Loucy (cell line): ENCODE results near the gene IFT74.

Experiments
- H2AFZ ChIP-seq: fragments of 200-600 bp; sonication (generic); 2 replicates; pipeline ENCODE4 v1.6.0; 2016; ENCODE audit warnings: antibody characterized with exemption, mild to moderate bottlenecking, low read length, moderate library complexity
- H3F3A ChIP-seq: fragments of 200-600 bp; 2 replicates; pipeline ENCODE4 v1.6.0; 2016; ENCODE audit warnings: antibody characterized with exemption, low read depth, mild to moderate bottlenecking
- H3K27me3 ChIP-seq: fragments of 200-600 bp; sonication (generic); 2 replicates; pipeline ENCODE4 v1.6.1; 2014; ENCODE audit warnings: low read length, mild to moderate bottlenecking; ENCODE audit not compliant: insufficient read depth, poor library complexity, severe bottlenecking
- H3K36me3 ChIP-seq: fragments of 200-600 bp; sonication (generic); 2 replicates; pipeline ENCODE4 v1.6.1; 2016; ENCODE audit warnings: low read length; ENCODE audit not compliant: insufficient read depth
- H3K4me1 ChIP-seq: fragments of 200-600 bp; sonication (generic); 2 replicates; pipeline ENCODE4 v1.5.1; 2014; ENCODE audit warnings: low read length, mild to moderate bottlenecking; ENCODE audit not compliant: insufficient read depth, poor library complexity, severe bottlenecking
- H3K4me2 ChIP-seq: fragments of 200-600 bp; sonication (generic); 2 replicates; pipeline ENCODE4 v1.6.0; 2014; ENCODE audit warnings: antibody characterized with exemption, low read length, low read depth, mild to moderate bottlenecking; ENCODE audit not compliant: poor library complexity, severe bottlenecking
- H3K4me3 ChIP-seq: fragments of 200-600 bp; sonication (generic); 2 replicates; pipeline ENCODE4 v1.5.1; 2014; ENCODE audit warnings: low read length, mild to moderate bottlenecking, mixed read lengths; ENCODE audit not compliant: poor library complexity, severe bottlenecking
- H3K79me2 ChIP-seq: fragments of 200-600 bp; sonication (generic); 2 replicates; pipeline ENCODE4 v1.6.1; 2014; ENCODE audit warnings: low read length; ENCODE audit not compliant: insufficient read depth
- H3K9ac ChIP-seq: fragments of 200-600 bp; sonication (generic); 2 replicates; pipeline ENCODE4 v1.6.0; 2014; ENCODE audit warnings: mild to moderate bottlenecking, low read depth, low read length, moderate library complexity; ENCODE audit not compliant: poor library complexity, severe bottlenecking
- H3K9me2 ChIP-seq: fragments of 200-600 bp; sonication (generic); replicated peaks from 2 replicates; pipeline ENCODE4 v1.6.1; 2016; ENCODE audit warnings: low read depth, low read length, mixed read lengths
- H3K9me3 ChIP-seq: fragments of 200-600 bp; sonication (generic); 2 replicates; pipeline ENCODE4 v1.6.1; 2014; ENCODE audit warnings: mild to moderate bottlenecking, antibody characterized with exemption, low read length, low read depth; ENCODE audit not compliant: insufficient read depth
- H4K20me1 ChIP-seq: fragments of 200-600 bp; sonication (generic); 2 replicates; pipeline ENCODE4 v1.6.0; 2014; ENCODE audit warnings: antibody characterized with exemption, low read length, mild to moderate bottlenecking; ENCODE audit not compliant: insufficient read depth, poor library complexity, severe bottlenecking
- EZH2phosphoT487 ChIP-seq: fragments of 200-600 bp; IDR thresholded peaks from 2 replicates; pipeline ENCODE4 v1.6.1; 2018; ENCODE audit warnings: antibody characterized with exemption, mild to moderate bottlenecking, moderate library complexity, borderline replicate concordance
- TF ChIP-seq, protein P1 (sequence below): fragments of 200-600 bp; sonication (generic); conservative IDR thresholded peaks from 2 replicates; pipeline ENCODE4 v1.5.1; 2014; ENCODE audit warnings: mild to moderate bottlenecking, antibody characterized with exemption, low read length

The IFT74 gene

DNA sequence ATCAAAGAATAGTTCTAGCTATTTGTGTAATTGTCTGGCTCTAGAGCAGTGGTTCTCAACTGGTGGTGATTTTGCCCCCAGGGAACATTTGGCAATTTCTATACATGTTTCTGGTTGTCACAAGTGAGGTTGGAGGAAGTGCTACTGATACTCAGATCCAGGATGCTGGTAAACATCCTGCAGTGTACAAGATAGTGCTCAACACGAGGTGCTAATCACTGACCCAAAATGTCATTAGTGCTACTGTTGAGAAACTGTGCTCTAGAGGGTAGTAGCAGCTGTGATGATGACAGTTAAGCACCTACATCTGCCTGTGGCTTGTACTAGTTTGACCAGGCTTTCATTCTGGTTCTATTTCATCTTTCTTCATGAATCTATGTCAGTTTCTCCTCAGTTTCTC lies 27.1 kb downstream of the IFT74 start:
- no peaks in the 10 kb centered on the region for H3K9me2 ChIP-seq
- no peaks in the 10 kb centered on the region for H3K9me3 ChIP-seq

DNA sequence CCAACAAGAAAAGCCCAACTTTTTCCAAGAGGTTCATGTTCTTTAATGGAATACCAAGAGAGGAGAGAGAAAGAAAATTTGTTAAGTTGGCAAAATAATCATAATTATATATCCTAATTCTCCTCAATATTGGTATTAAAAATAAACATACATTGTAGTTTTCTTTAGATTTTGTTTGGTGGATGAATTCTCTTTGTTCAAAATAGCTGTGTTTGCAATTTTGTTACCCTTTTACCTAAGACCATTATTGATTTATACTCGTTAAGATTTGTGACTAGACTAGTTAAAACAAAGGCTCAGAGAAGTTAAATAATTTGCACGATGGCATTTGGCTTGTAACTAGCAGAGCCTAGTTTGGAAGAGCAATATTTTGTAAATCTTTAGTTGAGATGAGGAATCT lies 39.6 kb downstream of the IFT74 start:
- Histone ChIP-seq H3K27me3 (no peaks in the 10 kb centered on the region), H2AFZ (no peak overlapping the region), H4K20me1 (no peaks in the 10 kb centered on the region), H3K79me2 (no peaks in the 10 kb centered on the region), H3K4me3 (no peak overlapping the region), H3K9ac (no peak overlapping the region), H3K9me2 (no peaks in the 10 kb centered on the region), H3K4me1 (no peaks in the 10 kb centered on the region), H3K36me3 (no peaks in the 10 kb centered on the region), H3K4me2 (no peak overlapping the region), H3K9me3 (no peaks in the 10 kb centered on the region), H3F3A (no peaks in the 10 kb centered on the region)
- no peak for TF ChIP-seq EZH2phosphoT487
- TF ChIP-seq, protein P1, sequence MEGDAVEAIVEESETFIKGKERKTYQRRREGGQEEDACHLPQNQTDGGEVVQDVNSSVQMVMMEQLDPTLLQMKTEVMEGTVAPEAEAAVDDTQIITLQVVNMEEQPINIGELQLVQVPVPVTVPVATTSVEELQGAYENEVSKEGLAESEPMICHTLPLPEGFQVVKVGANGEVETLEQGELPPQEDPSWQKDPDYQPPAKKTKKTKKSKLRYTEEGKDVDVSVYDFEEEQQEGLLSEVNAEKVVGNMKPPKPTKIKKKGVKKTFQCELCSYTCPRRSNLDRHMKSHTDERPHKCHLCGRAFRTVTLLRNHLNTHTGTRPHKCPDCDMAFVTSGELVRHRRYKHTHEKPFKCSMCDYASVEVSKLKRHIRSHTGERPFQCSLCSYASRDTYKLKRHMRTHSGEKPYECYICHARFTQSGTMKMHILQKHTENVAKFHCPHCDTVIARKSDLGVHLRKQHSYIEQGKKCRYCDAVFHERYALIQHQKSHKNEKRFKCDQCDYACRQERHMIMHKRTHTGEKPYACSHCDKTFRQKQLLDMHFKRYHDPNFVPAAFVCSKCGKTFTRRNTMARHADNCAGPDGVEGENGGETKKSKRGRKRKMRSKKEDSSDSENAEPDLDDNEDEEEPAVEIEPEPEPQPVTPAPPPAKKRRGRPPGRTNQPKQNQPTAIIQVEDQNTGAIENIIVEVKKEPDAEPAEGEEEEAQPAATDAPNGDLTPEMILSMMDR: no peak

More for the DNA sequence above, 27.1 kb downstream of the IFT74 start:
- Histone ChIP-seq H3F3A (no peaks in the 10 kb centered on the region), H3K9ac (no peak overlapping the region), H3K36me3 (peaks cover 6% of the 10 kb centered on the region; the same call in 1 of the 2 replicates), H3K4me2 (no peak overlapping the region), H3K79me2 (no peaks in the 10 kb centered on the region), H3K4me3 (no peak overlapping the region), H2AFZ (no peak overlapping the region), H4K20me1 (no peaks in the 10 kb centered on the region), H3K4me1 (no peaks in the 10 kb centered on the region), H3K27me3 (no peaks in the 10 kb centered on the region)
- no peak for TF ChIP-seq EZH2phosphoT487
- TF ChIP-seq, protein P1: no peak

DNA sequence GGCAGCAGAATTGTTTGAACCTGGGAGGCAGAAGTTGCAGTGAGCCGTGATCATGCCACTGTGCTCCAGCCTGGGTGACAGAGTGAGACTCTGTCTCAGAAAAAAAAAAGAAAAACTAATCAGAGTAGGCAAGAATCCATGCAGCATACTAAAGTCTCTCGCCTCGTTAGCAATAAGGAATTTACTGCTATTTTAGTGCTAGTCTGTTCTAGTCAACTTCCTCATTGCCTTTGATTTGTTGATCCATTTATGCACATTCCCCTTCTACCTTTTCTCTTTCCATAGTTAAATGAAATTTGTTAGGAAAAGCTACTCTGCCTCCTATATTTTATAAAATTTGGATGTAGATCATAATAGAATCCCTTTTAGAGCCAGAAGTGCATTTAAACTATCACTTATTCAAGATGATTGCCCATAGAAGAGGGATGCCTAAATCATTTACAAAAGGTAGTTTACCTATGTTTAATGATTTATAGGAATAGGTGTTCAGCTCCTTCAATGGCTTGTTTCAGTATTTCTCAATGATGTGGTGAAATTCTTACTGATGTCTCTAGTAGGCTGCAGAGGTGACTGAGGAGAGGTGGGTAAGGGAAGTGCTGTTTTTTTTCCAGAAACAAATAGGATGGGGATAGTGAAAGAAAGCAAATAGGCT lies 47.3 kb downstream of the IFT74 start:
- Histone ChIP-seq H3F3A (no peaks in the 10 kb centered on the region), H4K20me1 (no peaks in the 10 kb centered on the region), H3K9me3 (no peaks in the 10 kb centered on the region), H3K79me2 (no peaks in the 10 kb centered on the region), H3K9me2 (no peaks in the 10 kb centered on the region), H3K27me3 (no peaks in the 10 kb centered on the region), H3K4me3 (no peak overlapping the region), H3K9ac (no peak overlapping the region), H2AFZ (no peak overlapping the region), H3K4me2 (no peak overlapping the region), H3K4me1 (no peaks in the 10 kb centered on the region), H3K36me3 (no peaks in the 10 kb centered on the region)
- TF ChIP-seq, protein P1: no peak
- no peak for TF ChIP-seq EZH2phosphoT487
